VCaP (cell line): ENCODE results near the gene GRM7.

Experiments used
- H3K27ac ChIP-seq: fragments of 450-650 bp; 2 replicates; pipeline ENCODE4 v1.5.1; 2017
- CTCF ChIP-seq: fragments of 450-650 bp; conservative IDR thresholded peaks from 2 replicates; pipeline ENCODE4 v1.5.1; 2017; ENCODE audit warnings: mild to moderate bottlenecking, moderate library complexity

The GRM7 gene

GRCh38 chr3:7574435-7574834 is 713.5 kb downstream of the GRM7 start:
- no peak overlapping the region for H3K27ac ChIP-seq
- no peak for TF ChIP-seq CTCF

- no peak for TF ChIP-seq CTCF
- H3K27ac ChIP-seq, result no peak overlapping the region
Observed at GRCh38 chr3:7576071-7576470, 715.2 kb downstream of the GRM7 start.

- no peak for TF ChIP-seq CTCF
- H3K27ac ChIP-seq, result no peak overlapping the region
Observed at GRCh38 chr3:7576506-7576905, 715.6 kb downstream of the GRM7 start.

- TF ChIP-seq CTCF, result no peak
- H3K27ac ChIP-seq, result no peak overlapping the region
Observed at GRCh38 chr3:7577513-7577912, 716.6 kb downstream of the GRM7 start.

GRCh38 chr3:7581831-7582230 is 720.9 kb downstream of the GRM7 start:
- TF ChIP-seq CTCF, result no peak
- H3K27ac ChIP-seq, result no peak overlapping the region

- no peak overlapping the region for H3K27ac ChIP-seq
- no peak for TF ChIP-seq CTCF
Observed at GRCh38 chr3:7585052-7585451, 724.1 kb downstream of the GRM7 start.

- no peak for TF ChIP-seq CTCF
Observed at GRCh38 chr3:7588236-7588635, 727.3 kb downstream of the GRM7 start.

GRCh38 chr3:7589526-7589925 is 728.6 kb downstream of the GRM7 start:
- no peak overlapping the region for H3K27ac ChIP-seq
- no peak for TF ChIP-seq CTCF

More at GRCh38 chr3:7588236-7588635, 727.3 kb downstream of the GRM7 start:
- H3K27ac ChIP-seq, result no peak overlapping the region
